ENCODE measurements around the gene SMAD6.

Gene SMAD6

GRCh38 chr15:66706840-66707239, 4.8 kb downstream of the SMAD6 start:
- no peak overlapping the region for H3K4me3 ChIP-seq (ENCODE audit: low read depth, low read length)
- TF ChIP-seq CTCF (IDR thresholded peaks at IDR 0.05; ENCODE audit: borderline replicate concordance, insufficient read depth, low read depth, low read length), result no peak

GRCh38 chr15:66707310-66708082, 5.5 kb downstream of the SMAD6 start:
- no peak for TF ChIP-seq CTCF (IDR thresholded peaks at IDR 0.05; ENCODE audit: borderline replicate concordance, insufficient read depth, low read depth, low read length)

GRCh38 chr15:66708389-66708788, 6.4 kb downstream of the SMAD6 start:
- H3K4me3 ChIP-seq (ENCODE audit: low read depth, low read length), result no peak overlapping the region
- no peak for TF ChIP-seq CTCF (IDR thresholded peaks at IDR 0.05; ENCODE audit: borderline replicate concordance, insufficient read depth, low read depth, low read length)

More at GRCh38 chr15:66707310-66708082, 5.5 kb downstream of the SMAD6 start:
- no peak overlapping the region for H3K4me3 ChIP-seq (ENCODE audit: low read depth, low read length)

- no peak overlapping the region for H3K4me3 ChIP-seq (ENCODE audit: low read depth, low read length)
- no peak for TF ChIP-seq CTCF (IDR thresholded peaks at IDR 0.05; ENCODE audit: borderline replicate concordance, insufficient read depth, low read depth, low read length)
These were observed 7.8 kb downstream of the SMAD6 start for GRCh38 chr15:66709884-66710283.

- TF ChIP-seq CTCF (IDR thresholded peaks at IDR 0.05; ENCODE audit: borderline replicate concordance, insufficient read depth, low read depth, low read length), result no peak
- no peak overlapping the region for H3K4me3 ChIP-seq (ENCODE audit: low read depth, low read length)
These were observed 9.2 kb downstream of the SMAD6 start for GRCh38 chr15:66711260-66711659.

GRCh38 chr15:66711862-66712261, 9.8 kb downstream of the SMAD6 start:
- TF ChIP-seq CTCF (IDR thresholded peaks at IDR 0.05; ENCODE audit: borderline replicate concordance, insufficient read depth, low read depth, low read length), result no peak
- no peak overlapping the region for H3K4me3 ChIP-seq (ENCODE audit: low read depth, low read length)

- TF ChIP-seq CTCF (IDR thresholded peaks at IDR 0.05; ENCODE audit: borderline replicate concordance, insufficient read depth, low read depth, low read length), result no peak
- no peak overlapping the region for H3K4me3 ChIP-seq (ENCODE audit: low read depth, low read length)
These were observed 11.9 kb downstream of the SMAD6 start for GRCh38 chr15:66713843-66714508.

All from GM12875 (cell line).